OCI-LY3 (cell line): ENCODE measurements around the gene CPM.

Experiments
- H2AFZ ChIP-seq: fragments of 200-600, 300-600 bp; shearing (Covaris generic); 2 replicates; pipeline ENCODE4 v1.6.0; 2014; ENCODE audit warnings: antibody characterized with exemption, low read depth, low read length
- H3K27ac ChIP-seq: fragments of 200-600, 300-600 bp; sonication (generic); 2 replicates; pipeline ENCODE4 v1.5.1; 2014; ENCODE audit warnings: mild to moderate bottlenecking, low read length, moderate library complexity, mixed read lengths
- H3K27me3 ChIP-seq: fragments of 200-600, 300-600 bp; sonication (generic); 2 replicates; pipeline ENCODE4 v1.6.1; 2014; ENCODE audit warnings: low read depth, low read length, mixed read lengths
- H3K36me3 ChIP-seq: fragments of 200-600, 300-600 bp; sonication (generic); replicated peaks from 2 replicates; pipeline ENCODE3; 2014; ENCODE audit warnings: low read depth, low read length, mixed read lengths
- H3K4me1 ChIP-seq: fragments of 300-600, 200-600 bp; sonication (generic); 2 replicates; pipeline ENCODE4 v1.6.1; 2014; ENCODE audit warnings: low read length, mixed read lengths
- H3K4me2 ChIP-seq: fragments of 200-600, 300-600 bp; sonication (generic); 2 replicates; pipeline ENCODE4 v1.6.1; 2014; ENCODE audit warnings: low read length, mixed read lengths
- H3K4me3 ChIP-seq: fragments of 300-600, 200-600 bp; sonication (generic); 2 replicates; pipeline ENCODE4 v1.5.1; 2014; ENCODE audit warnings: antibody characterized with exemption, mild to moderate bottlenecking, low read length, moderate library complexity
- H3K79me2 ChIP-seq: fragments of 300-600, 200-600 bp; shearing (Covaris generic); 2 replicates; pipeline ENCODE4 v1.6.1; 2014; ENCODE audit warnings: mild to moderate bottlenecking, low read length, mixed read lengths
- H3K9ac ChIP-seq: fragments of 300-600, 200-600 bp; shearing (Covaris generic); 2 replicates; pipeline ENCODE4 v1.6.0; 2014; ENCODE audit warnings: mild to moderate bottlenecking, low read length, moderate library complexity
- H3K9me3 ChIP-seq: fragments of 200-600, 300-600 bp; shearing (Covaris generic); 2 replicates; pipeline ENCODE4 v1.6.1; 2014; ENCODE audit warnings: low read length, mixed read lengths; ENCODE audit not compliant: insufficient read depth
- H4K20me1 ChIP-seq: fragments of 200-600, 300-600 bp; sonication (generic); 2 replicates; pipeline ENCODE4 v1.6.1; 2016; ENCODE audit warnings: low read length, mixed read lengths; ENCODE audit not compliant: insufficient read depth
- CTCF ChIP-seq: fragments of 200-600, 300-600 bp; sonication (generic); IDR thresholded peaks from 2 replicates; pipeline ENCODE4 v1.5.1; 2014; ENCODE audit warnings: antibody characterized with exemption, low read length, low read depth
- EZH2phosphoT487 ChIP-seq: fragments of 200-600 bp; shearing (Covaris generic); IDR thresholded peaks from 2 replicates; pipeline ENCODE4 v1.6.1; 2018; ENCODE audit warnings: antibody characterized with exemption, mixed run types, low read depth

The CPM gene

GRCh38 chr12:68878283-68878682 is 54.7 kb downstream of the CPM start:
- no peak overlapping the region for H3K4me2 ChIP-seq
- no peak overlapping the region for H2AFZ ChIP-seq
- no peak overlapping the region for H3K4me3 ChIP-seq
- TF ChIP-seq CTCF (no peak), EZH2phosphoT487 (no peak)
- no peaks in the 10 kb centered on the region for H3K79me2 ChIP-seq
- H3K27ac ChIP-seq = no peak overlapping the region
- no peaks in the 10 kb centered on the region for H3K27me3 ChIP-seq
- H3K36me3 ChIP-seq = no peaks in the 10 kb centered on the region
- H3K9ac ChIP-seq = no peak overlapping the region
- 0 out of 2 replicates have a peak, but pooled peaks cover 4% of the 10 kb centered on the region for H3K4me1 ChIP-seq
- peaks cover 10% of the 10 kb centered on the region; the same call in 1 of the 2 replicates for H3K9me3 ChIP-seq
- no peaks in the 10 kb centered on the region for H4K20me1 ChIP-seq

- Histone ChIP-seq H4K20me1 (no peaks in the 10 kb centered on the region), H3K4me2 (no peak overlapping the region), H3K4me3 (no peak overlapping the region), H3K9me3 (peaks cover 10% of the 10 kb centered on the region; the same call in 1 of the 2 replicates), H3K79me2 (no peaks in the 10 kb centered on the region), H3K4me1 (0 out of 2 replicates have a peak, but pooled peaks cover 4% of the 10 kb centered on the region), H3K27ac (no peak overlapping the region), H3K27me3 (no peaks in the 10 kb centered on the region), H3K9ac (no peak overlapping the region), H3K36me3 (no peaks in the 10 kb centered on the region), H2AFZ (no peak overlapping the region)
- TF ChIP-seq CTCF = no peak
- TF ChIP-seq EZH2phosphoT487 = no peak
These were observed 55.4 kb downstream of the CPM start for GRCh38 chr12:68877583-68877982.

- TF ChIP-seq EZH2phosphoT487 (no peak), CTCF (no peak)
- Histone ChIP-seq H3K4me3 (no peak overlapping the region), H3K4me1 (0 out of 2 replicates have a peak, but pooled peaks cover 4% of the 10 kb centered on the region), H3K79me2 (no peaks in the 10 kb centered on the region), H3K9me3 (peaks cover 10% of the 10 kb centered on the region; the same call in 1 of the 2 replicates), H3K27ac (no peak overlapping the region), H2AFZ (no peak overlapping the region), H3K4me2 (no peak overlapping the region), H3K36me3 (no peaks in the 10 kb centered on the region), H3K27me3 (no peaks in the 10 kb centered on the region), H3K9ac (no peak overlapping the region), H4K20me1 (no peaks in the 10 kb centered on the region)
These were observed 56.5 kb downstream of the CPM start for GRCh38 chr12:68876461-68876860.

GRCh38 chr12:68873316-68873715 is 59.7 kb downstream of the CPM start:
- H3K9me3 ChIP-seq = 0 out of 2 replicates have a peak, but pooled peaks cover 4% of the 10 kb centered on the region
- no peak overlapping the region for H3K4me2 ChIP-seq
- H4K20me1 ChIP-seq = no peaks in the 10 kb centered on the region
- TF ChIP-seq EZH2phosphoT487 (no peak), CTCF (no peak)
- H3K4me3 ChIP-seq = no peak overlapping the region
- no peaks in the 10 kb centered on the region for H3K36me3 ChIP-seq
- H3K4me1 ChIP-seq = 0 out of 2 replicates have a peak, but pooled peaks cover 4% of the 10 kb centered on the region
- no peak overlapping the region for H2AFZ ChIP-seq
- H3K79me2 ChIP-seq = no peaks in the 10 kb centered on the region
- H3K9ac ChIP-seq = no peak overlapping the region
- H3K27ac ChIP-seq = no peak overlapping the region
- H3K27me3 ChIP-seq = no peaks in the 10 kb centered on the region
